H1 (cell line): ENCODE measurements around the gene ANXA3. TPM values are rescaled to one million over a fixed set of nuclear protein-coding genes. Genes with fewer than 3 reads are reported as not detected.

ENCODE experiments used
- CTCF ChIA-PET: fragments of 300-600 bp; sonication (Branson Sonifier 250); formaldehyde crosslinking; loops from one replicate; lab custom pipeline; 2021; ENCODE audit not compliant: partially characterized antibody; lab: Charles Lee
- POLR2A ChIA-PET: fragments of 300-600 bp; sonication (Branson Sonifier 250); formaldehyde crosslinking; loops from one replicate; lab custom pipeline; 2021; ENCODE audit warnings: inconsistent platforms; ENCODE audit not compliant: partially characterized antibody; lab: Charles Lee
- DNase-seq, 2 experiments: peaks; one replicate each; pipeline versions ENCODE4 v3.0.0 to v3.0.0-alpha.2; 2010 to 2022; ENCODE audit warnings: low spot score in 2 of 2, low read depth in 1 of 2, mixed read lengths in 1 of 2
- FAIRE-seq: peaks from 2 replicates; lab custom pipeline; 2011; peaks lifted over from hg19 to GRCh38; lab: Jason Lieb, UNC
- H2AFZ ChIP-seq: 2 replicates; pipeline ENCODE4 v1.8.1; 2012; ENCODE audit warnings: low read length, inconsistent platforms
- H2AK5ac ChIP-seq: 2 replicates; pipeline ENCODE4 v1.6.1; 2013; ENCODE audit warnings: low read depth, low read length
- H2BK120ac ChIP-seq: replicated peaks from 2 replicates; pipeline ENCODE3; 2013; ENCODE audit warnings: low read depth, low read length, inconsistent platforms
- H2BK12ac ChIP-seq: 2 replicates; pipeline ENCODE4 v1.6.1; 2013; ENCODE audit warnings: low read depth, low read length
- H2BK15ac ChIP-seq: 2 replicates; pipeline ENCODE4 v1.6.1; 2013; ENCODE audit warnings: low read length
- H2BK20ac ChIP-seq: 2 replicates; pipeline ENCODE4 v1.6.1; 2013; ENCODE audit warnings: low read length
- H2BK5ac ChIP-seq: 2 replicates; pipeline ENCODE4 v1.6.1; 2013; ENCODE audit warnings: low read depth, low read length
- H3K14ac ChIP-seq: 2 replicates; pipeline ENCODE4 v1.6.1; 2013; ENCODE audit warnings: inconsistent platforms; ENCODE audit not compliant: insufficient read length
- H3K18ac ChIP-seq: 2 replicates; pipeline ENCODE4 v1.6.1; 2013; ENCODE audit warnings: low read length; ENCODE audit errors: extremely low read depth
- H3K23ac ChIP-seq: 2 replicates; pipeline ENCODE4 v1.6.1; 2013; ENCODE audit warnings: inconsistent platforms; ENCODE audit not compliant: insufficient read length
- H3K23me2 ChIP-seq: 2 replicates; pipeline ENCODE4 v1.6.1; 2013; ENCODE audit warnings: low read depth, low read length
- H3K27ac ChIP-seq: 2 replicates; pipeline ENCODE4 v1.6.1; 2011; ENCODE audit warnings: low read depth, low read length, inconsistent platforms
- H3K27me3 ChIP-seq, 4 experiments: replicated peaks in 1 of 4; 1 replicate in 1 of 4; 2 replicates in 3 of 4; pipeline versions ENCODE4 v1.6.1 to v1.8.1; 2011 to 2013; ENCODE audit warnings: low read length in 3 of 4, mild to moderate bottlenecking in 3 of 4, inconsistent platforms in 2 of 4, mixed read lengths in 2 of 4, moderate library complexity in 1 of 4; ENCODE audit not compliant: control insufficient read depth in 3 of 4, insufficient read depth in 3 of 4; ENCODE audit errors: extremely low read depth in 1 of 4
- H3K36me3 ChIP-seq, 4 experiments: 2 replicates each; pipeline versions ENCODE4 v1.6.1 to v1.8.1; 2011 to 2013; ENCODE audit warnings: mild to moderate bottlenecking in 4 of 4, low read length in 3 of 4, moderate library complexity in 2 of 4, control low read depth in 1 of 4, inconsistent platforms in 1 of 4; ENCODE audit not compliant: insufficient read depth in 4 of 4, control insufficient read depth in 2 of 4
- H3K4ac ChIP-seq: replicated peaks from 2 replicates; pipeline ENCODE3; 2013; ENCODE audit warnings: low read length, low read depth, mixed read lengths, inconsistent platforms; ENCODE audit not compliant: insufficient read length
- H3K4me1 ChIP-seq, 4 experiments: replicated peaks in 1 of 4; 1 replicate in 1 of 4; 2 replicates in 3 of 4; pipeline versions ENCODE4 v1.6.1 to v1.8.1; 2011 to 2013; ENCODE audit warnings: low read length in 3 of 4, inconsistent platforms in 2 of 4, mixed read lengths in 1 of 4; ENCODE audit not compliant: insufficient read depth in 4 of 4, control insufficient read depth in 3 of 4
- H3K4me2 ChIP-seq, 2 experiments: 2 replicates each; pipeline versions ENCODE4 v1.6.1 to v1.8.1; 2011 to 2013; ENCODE audit warnings: low read depth in 2 of 2, low read length in 2 of 2, control low read depth in 1 of 2, inconsistent platforms in 1 of 2, mild to moderate bottlenecking in 1 of 2; ENCODE audit not compliant: insufficient read depth in 1 of 2
- H3K4me3 ChIP-seq, 4 experiments: fragments of 200-600, 300-600 bp in 1 of 4; sonication (generic), shearing (Covaris generic), sonication (Bioruptor Twin) in 1 of 4; 2 replicates each; pipeline versions ENCODE4 v1.5.1 to v1.8.1; 2011 to 2016; ENCODE audit warnings: low read length in 4 of 4, low read depth in 3 of 4, control low read depth in 2 of 4, inconsistent platforms in 2 of 4, mild to moderate bottlenecking in 2 of 4, mixed read lengths in 1 of 4, moderate library complexity in 1 of 4; ENCODE audit not compliant: insufficient read depth in 2 of 4; ENCODE audit errors: extremely low read depth in 1 of 4
- H3K56ac ChIP-seq: replicated peaks from 2 replicates; pipeline ENCODE3; 2013; ENCODE audit warnings: low read depth, mild to moderate bottlenecking, mixed read lengths, low read length, inconsistent platforms; ENCODE audit not compliant: insufficient read length
- H3K79me1 ChIP-seq: 2 replicates; pipeline ENCODE4 v1.6.1; 2013; ENCODE audit warnings: low read depth, low read length, control low read depth
- H3K79me2 ChIP-seq, 2 experiments: 2 replicates each; pipeline versions ENCODE4 v1.6.1 to v1.8.1; 2012 to 2013; ENCODE audit warnings: low read length in 2 of 2, mild to moderate bottlenecking in 2 of 2, inconsistent platforms in 1 of 2; ENCODE audit not compliant: insufficient read depth in 2 of 2, control insufficient read depth in 1 of 2
- H3K9ac ChIP-seq, 4 experiments: replicated peaks in 1 of 4; 1 replicate in 1 of 4; 2 replicates in 3 of 4; pipeline versions ENCODE4 v1.6.1 to v1.8.1; 2011 to 2013; ENCODE audit warnings: low read depth in 3 of 4, low read length in 3 of 4, control low read depth in 2 of 4, mild to moderate bottlenecking in 2 of 4, moderate library complexity in 2 of 4, inconsistent platforms in 1 of 4; ENCODE audit errors: extremely low read depth in 1 of 4
- H3K9me3 ChIP-seq, 2 experiments: 2 replicates each; pipeline versions ENCODE4 v1.6.1 to v1.8.1; 2012 to 2013; ENCODE audit warnings: mild to moderate bottlenecking in 2 of 2, moderate library complexity in 2 of 2, control low read depth in 1 of 2, inconsistent platforms in 1 of 2, low read depth in 1 of 2, low read length in 1 of 2, mixed read lengths in 1 of 2; ENCODE audit not compliant: insufficient read depth in 2 of 2
- H4K20me1 ChIP-seq, 2 experiments: replicated peaks in 1 of 2; 2 replicates each; pipeline versions ENCODE3 to v1.8.1; 2011 to 2013; ENCODE audit warnings: inconsistent platforms in 2 of 2, low read length in 2 of 2, mild to moderate bottlenecking in 1 of 2; ENCODE audit not compliant: insufficient read depth in 2 of 2, control insufficient read depth in 1 of 2
- H4K5ac ChIP-seq: 2 replicates; pipeline ENCODE4 v1.6.1; 2013; ENCODE audit warnings: low read length, low read depth, mixed read lengths, inconsistent platforms; ENCODE audit not compliant: insufficient read length
- H4K8ac ChIP-seq: 2 replicates; pipeline ENCODE4 v1.8.0; 2013; ENCODE audit warnings: mild to moderate bottlenecking, moderate library complexity, low read length, inconsistent platforms; ENCODE audit not compliant: insufficient read depth; ENCODE audit errors: extremely low read depth
- H4K91ac ChIP-seq: replicated peaks from 2 replicates; pipeline ENCODE3; 2013; ENCODE audit warnings: low read length, mixed read lengths, inconsistent platforms; ENCODE audit not compliant: insufficient read length
- BACH1 ChIP-seq: IDR thresholded peaks from 2 replicates; pipeline ENCODE4 v1.6.1; 2012; ENCODE audit warnings: low read length, improper control_type of control experiment
- CBX5 ChIP-seq: fragments of 300-800, 300-1000 bp; sonication (generic); IDR thresholded peaks from 2 replicates; pipeline ENCODE4 v1.7.1; 2016; ENCODE audit warnings: antibody characterized with exemption, low read length, low read depth
- POLR2A ChIP-seq, 2 experiments: IDR thresholded peaks; 1 replicate in 1 of 2; 2 replicates in 1 of 2; pipeline ENCODE4 v1.6.1; 2011; ENCODE audit warnings: low read depth in 2 of 2, low read length in 2 of 2, mild to moderate bottlenecking in 2 of 2; ENCODE audit errors: control extremely low read depth in 1 of 2
- TAF1 ChIP-seq: IDR thresholded peaks from 2 replicates; pipeline ENCODE4 v1.6.1; 2011; ENCODE audit warnings: mild to moderate bottlenecking, low read depth, low read length
- YY1 ChIP-seq: IDR thresholded peaks from 2 replicates; pipeline ENCODE4 v1.6.1; 2011; ENCODE audit warnings: low read depth, mild to moderate bottlenecking, low read length
- WGBS, 2 experiments: shearing (Covaris generic) in 1 of 2; methylation state at CpG; one replicate each; pipeline versions ENCODE4 v1.1.6 to v1.1.7; 2013 to 2015; ENCODE audit warnings: low lambda C conversion rate in 2 of 2, mixed read lengths in 2 of 2, inconsistent platforms in 1 of 2, low coverage in 1 of 2, missing lambda C conversion rate in 1 of 2; ENCODE audit not compliant: insufficient replicate concordance in 2 of 2, insufficient coverage in 1 of 2, insufficient read length in 1 of 2; ENCODE audit errors: extremely low coverage in 1 of 2, missing lambda C conversion rate in 1 of 2; 5-methylcytosine and 5-hydroxymethylcytosine counted together
- polyA plus RNA-seq, 7 experiments: library from polyadenylated mRNA; depleted of rRNA in 3 of 7; stranded (reverse) in 5 of 7; unstranded in 2 of 7; fragments of >200 nt in 5 of 7; fragments of 200-250 nt in 2 of 7; gene quantifications; 1 replicate in 5 of 7; 2 replicates in 1 of 7; 4 replicates in 1 of 7; pipeline versions ENCODE4 v1.2.1 to v1.2.3, GENCODE V29; 2011 to 2013; ENCODE audit warnings: missing spikeins in 2 of 7, mixed read lengths in 2 of 7
- total RNA-seq: library from RNA; stranded (reverse); fragmentation: NEBNext Ultra II Directional; extraction: Animal tissue kit (Norgen Biotek cat#: 25700); gene quantifications from 2 replicates; pipeline ENCODE4 v1.2.1, GENCODE V29; 2021

The ANXA3 gene
- total and polyA plus RNA-seq, 2 of the 8 experiments (the other 6 are each of a cell fraction or from before 2014, with no cell fraction given) = 10.3 to 27.3 TPM

DNA sequence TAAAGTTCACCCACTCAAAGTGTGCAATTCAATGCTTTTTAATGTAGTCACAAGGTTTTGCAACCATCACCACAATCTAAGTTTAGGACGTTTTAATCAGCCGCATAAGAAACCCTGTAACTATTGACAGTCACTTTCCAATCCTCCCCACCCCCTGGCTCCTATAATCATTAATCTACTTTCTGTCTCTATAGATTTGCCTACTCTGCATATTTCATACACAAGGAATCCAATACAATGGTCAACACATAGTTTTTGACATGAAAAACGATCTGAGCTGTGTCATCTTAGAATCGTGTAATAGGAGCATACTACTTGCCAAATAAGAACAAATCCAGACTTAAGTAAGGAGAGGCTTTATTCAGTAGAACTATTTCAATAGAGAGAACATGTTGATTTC is 47.6 kb downstream of the ANXA3 start:
- H3K14ac ChIP-seq = no peak overlapping the region
- no peak overlapping the region for H3K4me2 ChIP-seq
- no peaks in the 10 kb centered on the region; a peak in 1 of 8 replicates for H3K36me3 ChIP-seq
- DNase-seq = no peak
- no peak overlapping the region for H3K9ac ChIP-seq
- no peaks in the 10 kb centered on the region for H3K79me2 ChIP-seq
- H3K27ac ChIP-seq = no peak overlapping the region
- no peak for FAIRE-seq
- H2BK12ac ChIP-seq = no peak overlapping the region
- ChIA-PET CTCF (interaction anchor here (2.0 kb wide), 1 partner anchor 16 kb away, joined by 10 read pairs; no protein-coding TSS in a partner anchor), POLR2A (no interaction called here)
- no peak overlapping the region for H4K5ac ChIP-seq
- H2AK5ac ChIP-seq = no peak overlapping the region
- no peak overlapping the region for H2BK20ac ChIP-seq
- no peak overlapping the region for H2BK5ac ChIP-seq
- H3K4ac ChIP-seq = no peak overlapping the region
- no peaks in the 10 kb centered on the region for H4K20me1 ChIP-seq
- WGBS, 2 experiments = 88% methylated on average over 4 of the region's 4 CpGs; no CpG with 5 or more reads in 1 of the 2 experiments
- no peak overlapping the region for H2BK15ac ChIP-seq
- H3K4me3 ChIP-seq = no peak overlapping the region
- no peaks in the 10 kb centered on the region for H3K9me3 ChIP-seq
- H4K91ac ChIP-seq = no peak overlapping the region
- H3K4me1 ChIP-seq = peaks cover 0 to 4% (median 0%) of the 10 kb centered on the region in 4 experiments; a peak in 1 of 7 replicates
- no peak overlapping the region for H4K8ac ChIP-seq
- no peak overlapping the region for H2AFZ ChIP-seq
- no peaks in the 10 kb centered on the region; the same call in 1 of the 2 replicates for H3K23me2 ChIP-seq
- H3K27me3 ChIP-seq = no peaks in the 10 kb centered on the region
- TF ChIP-seq POLR2A (IDR thresholded peaks at IDR 0.05; ENCODE audit: control extremely low read depth in 1 of 2, low read depth in 2 of 2, low read length in 2 of 2) = no peak
- no peak for TF ChIP-seq YY1
- TF ChIP-seq BACH1 = no peak
- no peak for TF ChIP-seq TAF1
- no peak for TF ChIP-seq CBX5
- TF ChIP-seq, all 59 proteins: peak for 0
- H3K18ac ChIP-seq = no peak overlapping the region
- no peak overlapping the region for H3K23ac ChIP-seq
- H3K79me1 ChIP-seq = no peaks in the 10 kb centered on the region
- H3K56ac ChIP-seq = no peak overlapping the region
- no peak overlapping the region for H2BK120ac ChIP-seq
